ENCODE measurements around the gene ARHGAP26.
A peak's percentile ranks its signal among the peaks of the same experiment; 100 is the strongest.

Gene ARHGAP26

DNA sequence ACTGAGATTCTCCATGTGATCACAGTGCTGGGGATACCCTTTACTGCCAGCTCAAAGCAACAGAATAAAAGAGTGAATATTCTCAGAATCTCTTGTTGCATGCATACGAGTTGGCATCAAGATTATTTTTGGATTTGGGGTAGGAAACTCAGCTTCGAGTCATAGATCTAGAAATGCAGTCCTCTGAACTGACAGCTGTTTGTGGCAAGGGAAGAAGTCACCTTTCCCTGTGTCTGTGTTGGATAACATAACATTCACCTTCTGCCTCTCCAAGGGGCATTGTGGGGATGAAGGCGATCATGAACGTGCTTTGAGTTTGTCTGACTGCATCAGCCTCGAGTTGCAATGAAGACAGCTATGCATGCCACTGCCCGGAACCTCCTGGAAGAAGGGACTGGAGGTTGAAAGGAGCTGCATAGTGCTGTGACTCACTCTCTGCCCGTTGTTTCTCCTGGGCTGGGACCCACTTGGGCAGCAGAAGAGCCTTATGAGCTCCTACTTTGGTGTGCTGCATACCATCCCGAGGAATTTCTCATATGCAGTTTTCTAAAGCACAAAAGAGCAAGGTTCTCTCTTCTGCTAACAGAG lies 231.7 kb downstream of the ARHGAP26 start:
- peak; percentile 61 to 65 for DNase-seq

GRCh38 chr5:143002459-143003327 lies 232.5 kb downstream of the ARHGAP26 start:
- peak in 1 of 2 experiments; percentile 62 for DNase-seq

DNA sequence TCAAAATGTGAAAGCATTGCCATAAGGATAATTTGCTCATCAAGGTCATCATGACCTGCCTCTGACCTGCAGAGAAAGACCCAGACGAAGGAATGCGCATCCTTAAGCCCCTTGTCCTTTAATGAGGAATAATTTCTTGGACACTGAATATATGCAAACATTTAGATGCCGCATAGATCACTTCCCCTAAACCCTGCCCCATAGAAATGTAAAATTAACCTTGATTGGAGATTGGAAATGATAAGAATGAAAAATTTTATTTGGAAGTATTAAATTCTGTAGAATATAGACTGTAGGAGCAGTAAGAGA lies 233.1 kb downstream of the ARHGAP26 start:
- no peak for DNase-seq

GRCh38 chr5:143004361-143005145 lies 234.4 kb downstream of the ARHGAP26 start:
- no peak for DNase-seq

- no peak for DNase-seq
Measured at GRCh38 chr5:143006501-143006900, 236.3 kb downstream of the ARHGAP26 start.

GRCh38 chr5:143008032-143008431 lies 237.9 kb downstream of the ARHGAP26 start:
- no peak for DNase-seq

DNA sequence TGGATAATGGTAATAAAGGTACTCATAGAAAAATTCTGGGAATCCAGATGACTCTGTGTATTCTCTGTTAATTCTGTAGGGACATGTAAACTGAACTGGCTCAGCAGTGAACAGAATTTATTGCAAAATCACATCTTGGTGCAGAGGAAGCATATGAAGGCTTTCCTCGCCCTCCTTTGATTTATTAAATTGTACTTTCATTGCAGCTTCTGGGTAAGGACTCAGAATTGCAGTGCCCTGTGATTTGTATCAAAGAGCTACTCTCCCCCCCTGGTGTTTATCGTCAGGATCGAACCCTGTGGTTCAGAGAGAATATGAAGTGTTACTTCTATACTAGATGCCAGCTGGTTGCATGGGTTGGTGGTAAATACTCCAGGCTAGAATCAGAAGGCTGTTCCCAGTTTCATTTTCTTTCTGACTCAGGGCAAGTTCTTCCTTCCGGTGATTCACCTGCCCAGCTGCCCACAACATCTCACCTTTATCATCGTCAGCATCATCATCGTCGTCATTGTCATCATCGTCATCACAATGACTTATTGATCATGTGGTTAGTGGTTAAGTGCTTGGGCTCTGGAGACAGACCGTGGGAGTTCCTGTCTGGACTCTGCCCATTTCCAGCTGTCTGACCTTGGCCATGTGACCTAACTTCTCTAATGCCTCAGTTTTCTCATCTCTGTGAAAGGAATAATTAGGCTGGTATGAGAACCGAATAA lies 238.8 kb downstream of the ARHGAP26 start:
- peak; percentile 78 to 83 for DNase-seq

DNA sequence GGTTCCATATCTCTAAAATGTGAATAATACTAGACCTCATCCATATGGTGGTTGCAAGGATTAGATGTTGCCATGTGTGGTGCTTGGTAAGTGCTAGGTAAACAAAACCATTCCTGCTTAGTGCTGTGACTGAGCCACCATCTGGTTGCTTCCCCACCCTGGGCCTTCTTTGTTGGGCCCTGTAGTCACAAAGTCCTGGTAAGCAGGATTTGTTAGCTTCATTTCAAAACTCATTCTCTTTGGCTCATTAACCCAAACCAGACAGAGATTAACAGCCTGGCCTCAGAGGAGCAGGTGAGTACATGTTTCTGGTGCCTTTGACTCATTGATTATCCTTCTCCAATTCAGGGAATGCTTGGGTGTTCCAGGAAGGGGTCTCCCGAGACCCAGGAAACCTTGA lies 240.2 kb downstream of the ARHGAP26 start:
- no peak for DNase-seq

GRCh38 chr5:143011585-143011984 lies 241.4 kb downstream of the ARHGAP26 start:
- no peak for DNase-seq

GRCh38 chr5:143013176-143013891 lies 243.2 kb downstream of the ARHGAP26 start:
- DNase-seq: no peak

DNA sequence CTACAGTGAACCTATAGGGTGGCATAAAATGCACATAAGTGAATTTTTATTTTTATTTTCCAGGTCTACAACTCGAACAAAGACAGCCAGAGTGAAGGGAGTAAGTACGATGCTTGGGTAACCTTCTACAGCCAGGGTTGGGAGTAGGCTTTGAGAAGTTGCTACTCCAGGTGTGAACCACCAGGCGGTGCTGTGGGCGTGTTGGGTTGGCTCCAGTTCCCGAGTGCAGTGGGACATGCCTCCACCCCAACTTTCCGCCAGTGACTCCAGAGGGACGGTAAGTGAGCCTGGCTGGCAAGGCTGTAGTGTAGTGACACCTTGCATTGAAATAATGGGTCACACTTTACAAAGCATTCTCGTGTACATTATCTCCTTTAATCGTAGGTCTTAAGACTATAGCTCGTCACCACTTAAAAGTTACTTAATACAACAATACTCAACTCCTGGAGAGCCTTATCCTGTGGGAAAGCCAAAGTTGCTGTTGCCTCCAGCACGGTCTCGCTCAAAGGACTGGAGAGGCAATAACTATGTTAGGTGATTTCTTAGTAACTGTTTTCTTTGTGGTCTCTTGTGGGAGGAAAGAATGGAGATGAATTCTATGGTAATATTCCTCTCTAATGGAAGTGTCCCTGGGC lies 244.0 kb downstream of the ARHGAP26 start:
- peak in 1 of 2 experiments; percentile 64 for DNase-seq

DNA sequence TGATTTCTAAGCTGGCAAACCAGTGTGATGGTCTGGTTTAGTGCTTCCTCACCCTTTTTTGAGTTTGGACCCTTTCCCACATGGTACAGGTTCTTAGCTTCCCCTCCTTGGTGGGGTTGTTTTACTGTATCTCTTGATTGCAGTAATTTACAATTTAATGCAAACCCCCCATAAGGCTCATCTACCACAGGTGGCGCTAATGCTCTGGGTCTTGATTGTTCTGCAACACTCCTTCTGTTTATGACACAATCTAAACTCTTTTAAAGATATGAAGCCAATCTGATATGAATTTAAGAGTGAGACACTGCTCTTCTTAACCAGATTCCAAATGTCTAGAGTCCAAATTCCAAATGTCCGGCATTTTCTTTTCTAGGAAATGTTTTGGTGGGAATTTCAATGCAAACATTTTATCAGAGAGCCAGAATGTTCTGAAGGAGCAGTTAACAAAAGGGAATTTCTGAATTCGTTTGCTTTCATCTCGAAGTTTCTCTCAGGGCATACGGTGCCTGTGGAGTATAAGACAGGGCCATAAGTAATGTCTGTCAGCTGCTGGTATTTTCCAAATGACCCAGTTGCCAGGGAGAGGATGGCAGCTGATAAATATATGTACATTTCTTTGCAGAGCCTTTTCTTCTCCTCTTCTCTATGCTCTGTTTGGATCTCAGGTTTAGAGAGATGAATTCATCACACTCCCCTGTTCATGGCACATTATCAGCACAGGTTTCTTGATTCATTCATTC lies 246.8 kb downstream of the ARHGAP26 start:
- DNase-seq: peak in 1 of 2 experiments; percentile 63

GRCh38 chr5:143017541-143017940 lies 247.4 kb downstream of the ARHGAP26 start:
- no peak for DNase-seq

DNA sequence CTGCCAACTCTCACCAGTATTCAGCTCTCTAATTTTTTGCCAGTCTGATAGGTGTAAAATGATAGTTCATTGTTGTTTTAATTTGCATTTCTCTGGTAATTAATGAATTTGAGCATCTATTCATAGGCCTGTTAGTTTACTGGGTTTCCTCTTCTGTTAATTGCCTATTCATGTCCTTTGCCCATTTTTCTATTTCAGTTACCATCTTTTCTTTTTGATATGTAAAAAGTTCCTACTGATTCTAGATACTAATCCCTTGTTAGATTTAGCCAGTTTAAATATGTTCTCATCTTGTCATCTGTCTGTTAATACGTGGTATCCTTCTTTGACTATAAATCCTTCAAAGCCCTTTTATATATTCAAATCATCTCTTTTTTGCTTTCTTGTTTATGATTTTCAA lies 247.8 kb downstream of the ARHGAP26 start:
- DNase-seq: no peak

- DNase-seq: no peak
Measured at GRCh38 chr5:143019157-143019556, 249.0 kb downstream of the ARHGAP26 start.

- DNase-seq: no peak
Measured at GRCh38 chr5:143019614-143020515, 249.7 kb downstream of the ARHGAP26 start.

GRCh38 chr5:143021595-143021994 lies 251.4 kb downstream of the ARHGAP26 start:
- no peak for DNase-seq

DNA sequence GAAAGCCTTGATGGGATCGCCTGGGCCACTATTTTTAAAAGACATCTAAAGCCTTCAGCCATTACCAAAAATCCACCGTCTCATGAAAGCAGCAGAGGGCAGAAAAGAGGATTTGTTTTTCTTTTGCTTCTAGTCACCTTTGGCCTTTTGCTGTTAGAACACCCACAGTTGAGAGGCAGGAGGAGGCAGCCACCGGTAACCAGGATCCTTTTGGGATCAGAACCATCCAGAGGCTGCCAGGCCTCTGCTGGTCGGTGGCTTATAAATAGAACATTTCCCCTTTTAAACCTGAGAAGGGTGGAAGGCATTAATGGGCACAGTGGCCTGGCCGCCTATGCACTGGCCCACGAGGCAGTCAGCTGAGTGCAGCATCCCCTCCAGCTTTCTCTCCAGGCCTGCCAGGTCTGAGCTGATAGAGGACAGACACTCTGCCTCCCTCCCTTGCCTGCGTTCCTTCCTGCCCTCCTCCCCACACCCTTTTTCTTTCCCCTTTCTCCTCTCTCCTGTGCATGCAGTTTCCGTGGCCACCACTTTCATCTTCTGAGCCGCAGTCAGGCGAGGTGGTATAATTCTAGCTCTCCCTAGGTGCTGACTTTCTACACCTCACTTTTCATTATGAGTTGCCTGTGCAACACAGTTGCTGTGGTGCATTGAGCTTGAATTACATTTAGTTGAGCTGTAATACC lies 253.4 kb downstream of the ARHGAP26 start:
- DNase-seq: peak; percentile 67 to 73

DNA sequence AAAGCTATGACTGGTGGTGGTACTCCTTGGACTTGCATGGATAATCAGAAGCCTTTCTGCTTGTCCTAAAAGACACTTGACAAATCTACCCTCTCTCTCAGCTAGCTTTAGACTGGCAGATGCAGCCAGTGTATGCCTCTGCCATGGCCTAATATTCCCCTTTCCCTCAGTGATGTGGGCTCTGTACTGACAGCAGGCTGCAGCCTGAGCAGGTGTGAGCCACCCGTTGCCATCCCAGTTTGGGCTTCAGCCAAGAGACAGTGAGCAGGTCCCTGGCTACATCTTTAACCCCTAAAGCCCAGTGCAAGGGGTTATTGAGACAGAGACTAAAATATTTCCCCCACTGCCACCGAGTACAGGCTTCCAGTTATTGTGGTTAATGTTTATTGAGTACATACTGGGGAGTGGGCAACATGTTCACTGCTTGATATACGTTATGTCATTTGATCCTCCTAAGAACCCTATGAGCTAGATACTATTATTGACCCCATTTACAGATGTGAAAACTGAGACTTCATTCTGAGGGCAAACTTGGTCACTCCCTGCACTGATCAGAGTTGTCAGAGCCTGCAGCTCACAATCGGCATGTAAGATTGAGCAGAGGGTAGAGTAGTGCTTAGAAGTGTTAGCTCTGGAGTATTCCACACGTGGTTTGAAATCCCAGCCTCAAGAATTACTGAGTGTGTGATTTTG lies 254.2 kb downstream of the ARHGAP26 start:
- no peak for DNase-seq

Data from activated T-cell treated with anti-CD3 and anti-CD28 coated beads, Interleukin-2, amount 50 U/mL, for 48 hours (primary cell).